A549 (cell line): Measurements from ENCODE around the gene PHLPP2. TPM values are rescaled to one million over a fixed set of nuclear protein-coding genes. Genes with fewer than 3 reads are reported as not detected.

Experiments
- ATAC-seq, 2 experiments: fragments of 200-7000 bp in 1 of 2; fragments of >200 bp in 1 of 2; cut with Nextera tagmentation in 1 of 2; cut with Tn5 transposase in 1 of 2; 3 replicates each; pipeline versions ENCODE4 v1.8.0 to v1.9.1; 2018 to 2020; ENCODE audit warnings: mild to moderate bottlenecking in 1 of 2, moderate library complexity in 1 of 2
- CTCF ChIA-PET: fragments of 300-600 bp; sonication (Branson Sonifier 250); formaldehyde crosslinking; extraction: SDS; loops from one replicate; lab custom pipeline; 2021; ENCODE audit warnings: antibody characterized with exemption, inconsistent platforms; lab: Yijun Ruan, JAX
- POLR2A ChIA-PET: fragments of 350-600 bp; formaldehyde crosslinking; extraction: SDS; loops from one replicate; lab custom pipeline; 2021; ENCODE audit warnings: antibody characterized with exemption, inconsistent platforms; lab: Yijun Ruan, JAX
- DNase-seq, 2 experiments: peaks; one replicate each; pipeline versions ENCODE4 v3.0.0 to v3.0.0-alpha.2; 2011 to 2016; ENCODE audit warnings: low read depth in 1 of 2, low spot score in 1 of 2
- FAIRE-seq: peaks from 2 replicates; lab custom pipeline; 2011; peaks lifted over from hg19 to GRCh38; lab: Jason Lieb, UNC
- H3K27ac ChIP-seq, 2 experiments: fragments of >200 bp; sonication (Bioruptor Twin); formaldehyde crosslinking; 3 replicates each; pipeline ENCODE4 v1.5.1; 2016 to 2017
- H3K4me1 ChIP-seq: fragments of >200 bp; sonication (Bioruptor Twin); formaldehyde crosslinking; 3 replicates; pipeline ENCODE4 v1.6.1; 2016
- H3K4me2 ChIP-seq: fragments of >200 bp; sonication (Bioruptor Twin); formaldehyde crosslinking; 3 replicates; pipeline ENCODE4 v1.6.1; 2016
- H3K4me3 ChIP-seq: fragments of >200 bp; sonication (Bioruptor Twin); formaldehyde crosslinking; 3 replicates; pipeline ENCODE4 v1.5.1; 2016
- H3K9me3 ChIP-seq: fragments of >200 bp; sonication (Bioruptor Twin); formaldehyde crosslinking; 3 replicates; pipeline ENCODE4 v1.6.1; 2016
- ATOH8 ChIP-seq: fragments of 250-450 bp; sonication (Bioruptor Pico); IDR thresholded peaks from 2 replicates; pipeline ENCODE4 v1.5.0; 2020; ENCODE audit warnings: low read depth, mild to moderate bottlenecking, moderate library complexity
- BCL3 ChIP-seq: fragments of >200 bp; sonication (Bioruptor Twin); formaldehyde crosslinking; IDR thresholded peaks from 3 replicates; pipeline ENCODE4 v1.6.1; 2016
- BHLHE40 ChIP-seq: IDR thresholded peaks from 2 replicates; pipeline ENCODE4 v1.6.1; 2012; ENCODE audit warnings: low read depth, low read length, inconsistent platforms
- E2F6 ChIP-seq: IDR thresholded peaks from 2 replicates; pipeline ENCODE4 v1.6.1; 2012; ENCODE audit warnings: low read depth, borderline replicate concordance
- HES2 ChIP-seq: fragments of >200 bp; sonication (Bioruptor Twin); formaldehyde crosslinking; IDR thresholded peaks from 2 replicates; pipeline ENCODE4 v1.6.1; 2016
- HEYL ChIP-seq: fragments of 250-450 bp; sonication (Bioruptor Pico); IDR thresholded peaks from 2 replicates; pipeline ENCODE4 v1.8.0; 2021; ENCODE audit warnings: mild to moderate bottlenecking, moderate library complexity
- HMGXB4 ChIP-seq: fragments of 250-450 bp; sonication (Bioruptor Pico); IDR thresholded peaks from 2 replicates; pipeline ENCODE4 v1.5.0; 2021; ENCODE audit warnings: mild to moderate bottlenecking, moderate library complexity, borderline replicate concordance
- HOXB13 ChIP-seq: fragments of 250-450 bp; sonication (Bioruptor Pico); IDR thresholded peaks from 2 replicates; pipeline ENCODE4 v1.5.0; 2020; ENCODE audit warnings: low read depth, mild to moderate bottlenecking, moderate library complexity
- HOXB5 ChIP-seq: fragments of 250-450 bp; sonication (Bioruptor Pico); IDR thresholded peaks from 2 replicates; pipeline ENCODE4 v1.5.0; 2020; ENCODE audit warnings: mild to moderate bottlenecking, moderate library complexity
- JUNB ChIP-seq: fragments of >200 bp; sonication (Bioruptor Twin); formaldehyde crosslinking; IDR thresholded peaks from 2 replicates; pipeline ENCODE4 v1.6.1; 2016
- KDM5A ChIP-seq: fragments of 200-600 bp; sonication (generic); IDR thresholded peaks from 2 replicates; pipeline ENCODE4 v1.6.1; 2016; ENCODE audit warnings: antibody characterized with exemption, mild to moderate bottlenecking
- MAZ ChIP-seq: fragments of 150-350 bp; IDR thresholded peaks from 2 replicates; pipeline ENCODE4 v1.6.1; 2014; ENCODE audit warnings: antibody characterized with exemption, low read depth, low read length, borderline replicate concordance
- MYC ChIP-seq: IDR thresholded peaks from 2 replicates; pipeline ENCODE4 v1.6.1; 2012; ENCODE audit warnings: mild to moderate bottlenecking, inconsistent platforms, low read length, improper control_type of control experiment, borderline replicate concordance
- NFE2L2 ChIP-seq: fragments of 150-350 bp; conservative IDR thresholded peaks from 2 replicates; pipeline ENCODE4 v1.6.1; 2014; ENCODE audit warnings: low read length
- PBX3 ChIP-seq: IDR thresholded peaks from 2 replicates; pipeline ENCODE4 v1.6.1; 2012
- RAD21 ChIP-seq, 2 experiments: fragments of >200 bp in 1 of 2; sonication (Bioruptor Twin) in 1 of 2; formaldehyde crosslinking in 1 of 2; IDR thresholded peaks in 1 of 2; conservative IDR thresholded peaks in 1 of 2; 2 replicates in 1 of 2; 3 replicates in 1 of 2; pipeline ENCODE4 v1.6.1; 2012 to 2018; ENCODE audit warnings: inconsistent platforms in 1 of 2
- RNF2 ChIP-seq: fragments of 200-600 bp; sonication (generic); IDR thresholded peaks from 2 replicates; pipeline ENCODE4 v1.6.1; 2016; ENCODE audit warnings: low read depth, mild to moderate bottlenecking, antibody characterized with exemption, moderate library complexity, borderline replicate concordance
- SMC3 ChIP-seq: fragments of >200 bp; sonication (Bioruptor Twin); formaldehyde crosslinking; IDR thresholded peaks from 3 replicates; pipeline ENCODE4 v1.6.1; 2018; ENCODE audit warnings: inconsistent platforms
- TFCP2L1 ChIP-seq: fragments of 250-450 bp; sonication (Bioruptor Pico); IDR thresholded peaks from 2 replicates; pipeline ENCODE4 v1.5.0; 2021; ENCODE audit warnings: mild to moderate bottlenecking
- USF2 ChIP-seq: fragments of 450-650 bp; IDR thresholded peaks from 2 replicates; pipeline ENCODE4 v1.6.1; 2014; ENCODE audit warnings: antibody characterized with exemption
- ZC3H11A ChIP-seq: fragments of 450-650 bp; IDR thresholded peaks from 2 replicates; pipeline ENCODE4 v1.6.1; 2014; ENCODE audit warnings: antibody characterized with exemption, mild to moderate bottlenecking
- ZSCAN20 ChIP-seq: fragments of 250-450 bp; sonication (Bioruptor Pico); IDR thresholded peaks from 2 replicates; pipeline ENCODE4 v1.8.0; 2022; ENCODE audit warnings: mild to moderate bottlenecking, moderate library complexity
- WGBS: methylation state at CpG from one replicate; pipeline ENCODE4 v1.1.6; 2017; ENCODE audit errors: missing lambda C conversion rate; 5-methylcytosine and 5-hydroxymethylcytosine counted together
- polyA plus RNA-seq, 4 experiments: library from polyadenylated mRNA; depleted of rRNA in 3 of 4; stranded (reverse); fragments of >200 nt; fragmentation: RNase III in 1 of 4; extraction: RNeasy Plus Mini Kit Qiagen cat#74134 plus additional on column Dnase treatment in 1 of 4; gene quantifications; 2 replicates in 3 of 4; 3 replicates in 1 of 4; pipeline ENCODE4 v1.2.3, GENCODE V29; 2011 to 2017

Gene PHLPP2
- polyA plus RNA-seq, 2 of the 4 experiments (the other 2 are of a cell fraction): 7.9 to 11.3 TPM

- ATAC-seq (no peak), DNase-seq (no peak), FAIRE-seq (no peak)
- Histone ChIP-seq H3K9me3 (no peaks in the 10 kb centered on the region), H3K27ac (peak overlapping the region; percentile 61 to 77; a peak in 5 of 6 replicates), H3K4me1 (peaks cover 36% of the 10 kb centered on the region), H3K4me3 (no peak overlapping the region), H3K4me2 (peak overlapping the region; percentile 66; the same call in 1 of the 3 replicates)
- TF ChIP-seq KDM5A: no peak
- TF ChIP-seq ZC3H11A: no peak
- ChIA-PET CTCF (no interaction called here), POLR2A (interaction anchor here (0.7 kb wide), 1 partner anchor 46 kb away, joined by 13 read pairs; no protein-coding TSS in a partner anchor)
- WGBS: 92% methylated on average over 7 of the region's 7 CpGs
Observed at GRCh38 chr16:71707199-71707598, 17.3 kb downstream of the PHLPP2 start.

- ATAC-seq: no peak
- H3K27ac ChIP-seq: no peak overlapping the region
Observed at GRCh38 chr16:71706046-71706445, 18.5 kb downstream of the PHLPP2 start.

More at GRCh38 chr16:71706046-71706445, 18.5 kb downstream of the PHLPP2 start:
- H3K4me3 ChIP-seq: no peak overlapping the region
- ChIA-PET POLR2A (no interaction called here), CTCF (interaction anchor here (0.6 to 1.1 kb wide), 2 partner anchors 18 to 143 kb away, joined by 3 to 4 read pairs; no protein-coding TSS in a partner anchor)
- 90% methylated on average over 2 of the region's 2 CpGs for WGBS
- H3K9me3 ChIP-seq: no peaks in the 10 kb centered on the region
- DNase-seq: no peak
- peaks cover 33% of the 10 kb centered on the region for H3K4me1 ChIP-seq
- no peak overlapping the region for H3K4me2 ChIP-seq
- no peak for FAIRE-seq
- TF ChIP-seq TFCP2L1 (CRISPR knock-in tag) (no peak), NFE2L2 (no peak), HEYL (CRISPR knock-in tag) (no peak), HOXB13 (CRISPR knock-in tag) (no peak), E2F6 (no peak), SMC3 (no peak), BCL3 (no peak), HOXB5 (CRISPR knock-in tag) (no peak), JUNB (no peak), ATOH8 (no peak), HES2 (no peak), MAZ (no peak), USF2 (no peak), ZSCAN20 (CRISPR knock-in tag) (no peak), RNF2 (no peak), PBX3 (no peak), MYC (no peak), BHLHE40 (no peak), HMGXB4 (CRISPR knock-in tag) (no peak), RAD21 (conservative IDR thresholded peaks at IDR 0.05 in 1 of 2, IDR thresholded peaks at IDR 0.05 in 1 of 2) (no peak)
- TF ChIP-seq, all 56 proteins: peak for 0
